ENCODE results near the gene SNX20. TPM values are rescaled to one million over a fixed set of nuclear protein-coding genes. Genes with fewer than 3 reads are reported as not detected.

SNX20 gene
- total and polyA plus RNA-seq, 2 of the 4 experiments (the other 2 are of a cell fraction), result not detected

GRCh38 chr16:50680556-50680893, 587 bp downstream of the SNX20 start:
- H3K9ac ChIP-seq (ENCODE audit: low read depth, low read length), result no peak overlapping the region
- no peak overlapping the region for H2BK120ac ChIP-seq (ENCODE audit: low read depth, low read length)
- no peak overlapping the region for H4K5ac ChIP-seq (ENCODE audit: low read depth, low read length)
- no peak overlapping the region for H2BK15ac ChIP-seq (ENCODE audit: low read depth, low read length)
- no peak overlapping the region for H2BK20ac ChIP-seq (ENCODE audit: low read depth, low read length)
- H3K14ac ChIP-seq (replicated peaks; ENCODE audit: low read depth, low read length), result no peak overlapping the region
- ChIA-PET CTCF (no interaction called here), POLR2A (ENCODE audit: unreplicated experiment) (no interaction called here)
- no peaks in the 10 kb centered on the region for H3K9me1 ChIP-seq (ENCODE audit: insufficient read depth, low read length)
- no peak for ATAC-seq (ENCODE audit: low read depth)
- H3K27me3 ChIP-seq (ENCODE audit: control insufficient read depth, insufficient read depth, low read length), result peaks cover 5% of the 10 kb centered on the region
- no peak overlapping the region for H3K18ac ChIP-seq (ENCODE audit: low read depth, low read length)
- H2AK5ac ChIP-seq (ENCODE audit: low read depth, low read length), result no peak overlapping the region
- intact Hi-C loops (cut with micrococcal nuclease) (no loop called here), in situ Hi-C loops (cut with MboI; ENCODE audit: low sequenced_read_pairs) (loop anchor here (10.0 kb wide), 1 partner anchor 124 kb away; no protein-coding TSS in a partner anchor), dilution Hi-C loops (cut with HindIII; ENCODE audit: low sequenced_read_pairs, unreplicated experiment) (no loop called here)
- no CpG with 5 or more reads among the region's 3 CpGs for WGBS, 2 experiments (ENCODE audit: extremely low coverage in 2 of 2, insufficient read length in 1 of 2)
- no peak overlapping the region for H3K4me3 ChIP-seq (ENCODE audit: insufficient read depth, low read depth, low read length)
- H3K23ac ChIP-seq (ENCODE audit: low read depth, low read length), result no peak overlapping the region
- no peak for DNase-seq
- H3K4ac ChIP-seq (ENCODE audit: low read depth, low read length), result no peak overlapping the region
- H3K79me1 ChIP-seq (ENCODE audit: low read depth in 1 of 2, low read length in 2 of 2), result no peaks in the 10 kb centered on the region
- no peak overlapping the region for H2AFZ ChIP-seq (replicated peaks; ENCODE audit: low read length, poor library complexity)
- H2BK5ac ChIP-seq (ENCODE audit: low read depth, low read length, poor library complexity, severe bottlenecking), result no peak overlapping the region
- no peak overlapping the region for H4K8ac ChIP-seq (ENCODE audit: low read depth in 2 of 2, low read length in 2 of 2)
- H3K27ac ChIP-seq (ENCODE audit: insufficient read depth, low read length), result no peak overlapping the region
- H3K4me2 ChIP-seq (ENCODE audit: low read depth, low read length), result no peak overlapping the region
- H2AK9ac ChIP-seq (replicated peaks; ENCODE audit: low read depth, low read length, poor library complexity), result no peak overlapping the region
- no peaks in the 10 kb centered on the region for H3K4me1 ChIP-seq (ENCODE audit: control insufficient read depth, insufficient read depth, low read length)
- H3K9me3 ChIP-seq (ENCODE audit: control insufficient read depth, insufficient read depth, low read length), result no peaks in the 10 kb centered on the region
- BruUV-seq (replicated peaks), result no TSS peak
- H3K36me3 ChIP-seq (ENCODE audit: control insufficient read depth, insufficient read depth, low read length), result no peaks in the 10 kb centered on the region
- H4K20me1 ChIP-seq (ENCODE audit: insufficient read depth, low read length), result no peaks in the 10 kb centered on the region
- H3K56ac ChIP-seq (ENCODE audit: extremely low read depth, insufficient read depth, low read length), result no peak overlapping the region
- TF ChIP-seq NFE2L2 (IDR thresholded peaks at IDR 0.05; ENCODE audit: low read depth, low read length) (no peak), FOS (IDR thresholded peaks at IDR 0.05; ENCODE audit: low read depth, low read length) (no peak), CHD1 (IDR thresholded peaks at IDR 0.05; ENCODE audit: low read depth, low read length) (no peak)
- H4K91ac ChIP-seq (ENCODE audit: insufficient read depth, low read depth, low read length), result no peak overlapping the region

Data from IMR-90 (cell line).